Activated CD4-positive, alpha-beta T cell treated with anti-CD3 and anti-CD28 coated beads for 1 hour (primary cell): Measurements from ENCODE around the gene MERTK.
"Not testable (repeated sequence)": the region's sequence is repeated elsewhere in the genome, so short reads cannot be mapped to it uniquely, and the experiment has no call there.

Experiments used
- DNase-seq: peaks from one replicate; pipeline ENCODE4 v3.0.0-alpha.2; 2020

Gene MERTK

DNA sequence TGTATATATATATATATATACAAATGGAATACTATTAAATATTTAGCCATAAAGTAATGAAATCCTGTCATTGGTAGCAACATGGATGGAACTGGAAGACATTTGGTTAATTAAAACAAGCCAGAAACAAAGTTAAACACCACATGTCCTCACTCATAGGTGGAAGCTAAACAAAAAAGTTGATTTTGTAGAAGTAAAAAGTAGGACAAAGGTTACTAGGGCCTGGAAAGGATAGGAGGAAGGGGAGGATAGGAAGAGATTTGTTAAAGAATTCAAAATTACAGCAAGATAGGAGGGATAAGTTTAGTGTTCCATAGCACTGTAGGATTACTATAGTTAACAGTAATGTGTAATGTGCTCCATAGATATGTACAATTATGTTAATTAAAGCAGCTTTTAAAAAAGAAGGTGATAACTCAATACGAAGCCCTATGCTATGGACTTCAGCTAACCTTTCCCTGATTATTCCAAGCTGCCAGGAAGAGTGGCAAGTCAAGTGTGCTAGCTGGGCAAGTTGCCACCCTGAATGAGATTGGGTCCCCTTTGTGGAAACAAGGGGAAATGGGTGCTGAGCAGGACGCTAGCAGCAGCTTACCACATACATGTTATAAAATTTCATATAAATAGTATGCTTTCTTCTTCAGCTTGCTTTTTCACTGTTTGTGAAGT is 12.3 kb downstream of the MERTK start:
- DNase-seq, result no peak

DNA sequence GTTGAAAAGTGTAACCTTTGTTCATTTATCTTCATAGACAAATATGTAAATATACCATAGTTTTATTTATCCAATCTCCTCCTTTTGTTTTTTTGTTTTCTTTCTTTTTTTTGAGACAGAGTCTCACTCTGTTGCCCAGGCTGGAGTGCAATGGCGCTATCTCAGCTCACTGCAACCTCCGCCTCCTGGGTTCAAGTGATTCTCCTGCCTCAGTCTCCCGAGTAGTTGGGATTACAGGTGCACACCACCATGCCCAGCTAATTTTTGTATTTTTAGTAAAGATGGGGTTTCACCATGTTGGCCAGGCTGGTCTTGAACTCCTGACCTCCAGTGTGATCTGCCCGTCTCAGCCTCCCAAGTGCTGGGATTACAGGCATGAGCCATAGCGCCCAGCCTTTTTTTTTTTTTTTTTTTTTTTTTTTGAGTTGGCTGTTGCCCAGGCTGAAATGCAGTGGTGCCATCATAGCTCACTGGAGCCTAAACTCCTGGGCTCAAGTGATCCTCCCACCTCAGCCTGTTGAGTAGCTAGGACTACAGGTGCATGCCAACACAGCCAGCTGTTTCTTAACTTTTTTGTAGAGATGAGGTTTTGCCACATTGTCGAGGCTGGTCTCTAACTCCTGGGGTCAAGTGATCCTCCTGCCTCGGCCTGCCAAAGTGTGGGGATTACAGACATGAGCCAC is 13.0 kb downstream of the MERTK start:
- DNase-seq, result not testable (repeated sequence)

- no peak for DNase-seq
These were observed 14.1 kb downstream of the MERTK start for GRCh38 chr2:111912547-111912946.

GRCh38 chr2:111917106-111917505 is 18.7 kb downstream of the MERTK start:
- no peak for DNase-seq

- DNase-seq, result no peak
These were observed 20.0 kb downstream of the MERTK start for GRCh38 chr2:111918383-111918806.

DNA sequence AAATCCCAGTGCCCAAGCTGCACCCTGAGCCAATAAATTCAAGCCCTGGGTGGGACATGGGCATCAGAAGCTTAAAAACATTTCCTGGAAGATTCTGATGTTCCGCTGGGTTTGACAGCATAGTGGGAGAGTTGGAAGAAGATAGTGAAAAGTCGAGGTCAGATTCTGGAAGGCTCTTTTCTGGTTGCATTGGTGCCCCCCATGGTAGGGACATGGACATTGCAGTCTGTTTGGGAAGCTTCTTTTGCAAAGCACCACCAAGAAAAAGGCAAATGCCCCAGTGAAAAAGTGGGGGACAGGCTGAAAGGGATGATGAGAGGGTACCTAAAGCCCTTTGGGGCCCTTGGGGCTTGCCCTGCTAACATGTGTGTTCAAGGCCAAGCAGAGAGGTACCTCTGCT is 21.0 kb downstream of the MERTK start:
- no peak for DNase-seq

DNA sequence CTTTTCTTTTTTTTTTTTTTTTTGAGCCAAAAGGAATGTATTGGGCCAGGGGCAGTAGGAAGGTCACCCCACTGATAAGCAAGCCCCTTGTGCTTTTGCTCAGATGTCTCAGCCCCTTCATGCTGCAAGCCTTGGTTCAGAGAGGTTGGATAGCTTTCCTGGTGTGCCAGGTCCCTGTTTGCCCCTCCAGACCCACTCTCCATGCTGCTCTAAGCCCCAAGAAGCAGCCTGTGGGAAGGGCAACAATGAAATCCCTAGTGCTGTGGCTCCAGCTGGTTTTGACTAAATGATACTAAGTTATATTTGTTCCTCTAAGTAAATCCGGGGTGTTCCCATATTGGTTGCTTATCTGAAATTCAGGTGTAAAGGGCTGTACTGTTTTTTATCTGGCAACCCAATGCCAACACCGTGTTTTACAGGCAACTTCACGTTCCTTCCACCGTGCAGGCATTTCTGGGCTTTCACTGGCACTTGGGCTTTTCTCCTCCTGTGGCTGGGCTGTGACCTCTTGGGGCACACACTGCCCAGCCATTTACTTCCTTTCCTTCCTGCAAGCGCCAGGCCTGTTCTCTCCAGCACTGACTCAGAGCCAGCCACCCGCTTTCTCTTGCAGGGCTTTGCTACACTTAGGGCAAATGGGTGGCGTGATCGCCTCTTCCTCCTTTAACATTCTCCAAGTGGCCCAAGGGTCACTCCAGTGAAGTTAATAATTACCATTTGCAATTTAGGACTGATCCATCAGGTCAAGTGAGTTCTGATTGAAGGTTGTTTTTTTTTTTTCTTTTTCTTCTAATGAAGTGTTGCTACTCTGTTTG is 21.6 kb downstream of the MERTK start:
- DNase-seq, result no peak

GRCh38 chr2:111923276-111923804 is 24.9 kb downstream of the MERTK start:
- no peak for DNase-seq

GRCh38 chr2:111924617-111925107 is 26.3 kb downstream of the MERTK start:
- DNase-seq, result no peak

DNA sequence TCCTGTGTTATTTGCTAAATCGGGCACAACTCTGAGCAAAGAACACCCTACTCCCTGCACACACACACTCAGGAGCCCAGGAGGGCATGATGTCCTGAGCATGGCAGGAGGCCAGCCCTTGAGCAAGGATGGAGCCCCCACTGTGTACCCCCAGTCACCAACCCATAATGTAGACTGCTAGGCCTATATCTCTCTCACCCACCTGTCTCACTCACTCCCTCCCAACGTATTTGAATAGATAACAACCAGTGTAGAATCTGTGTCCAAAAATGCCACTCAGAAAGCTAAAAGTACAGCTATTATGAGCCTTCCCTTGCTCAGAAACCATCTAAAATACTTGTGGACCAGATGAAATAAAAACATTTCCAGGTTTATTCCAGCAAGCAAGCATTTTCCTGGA is 29.3 kb downstream of the MERTK start:
- DNase-seq, result no peak

DNA sequence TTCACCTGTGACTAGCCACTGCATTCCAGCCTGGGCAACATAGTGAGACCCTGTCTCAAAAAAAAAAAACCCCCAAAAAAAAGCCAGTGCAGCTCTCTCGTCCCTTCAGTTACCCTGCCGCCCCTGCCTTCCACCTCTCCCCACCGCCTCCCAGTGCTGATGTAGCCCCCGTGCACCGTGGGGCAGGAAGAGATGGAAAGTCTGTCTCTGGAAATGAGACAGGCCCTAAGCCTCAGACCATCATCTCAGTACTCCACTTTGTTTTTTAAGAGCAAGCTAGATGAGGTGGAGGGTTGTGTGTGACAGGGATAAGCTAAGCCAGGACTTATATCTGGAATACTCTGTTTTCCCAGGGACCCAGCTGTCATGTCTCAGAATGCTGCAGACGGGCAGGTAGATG is 32.0 kb downstream of the MERTK start:
- no peak for DNase-seq

GRCh38 chr2:111930875-111931274 is 32.5 kb downstream of the MERTK start:
- no peak for DNase-seq

- DNase-seq, result no peak
These were observed 34.5 kb downstream of the MERTK start for GRCh38 chr2:111932841-111933291.

- not testable (repeated sequence) for DNase-seq
These were observed 35.5 kb downstream of the MERTK start for GRCh38 chr2:111933900-111934299.

- DNase-seq, result no peak
These were observed 38.5 kb downstream of the MERTK start for GRCh38 chr2:111936881-111937280.

DNA sequence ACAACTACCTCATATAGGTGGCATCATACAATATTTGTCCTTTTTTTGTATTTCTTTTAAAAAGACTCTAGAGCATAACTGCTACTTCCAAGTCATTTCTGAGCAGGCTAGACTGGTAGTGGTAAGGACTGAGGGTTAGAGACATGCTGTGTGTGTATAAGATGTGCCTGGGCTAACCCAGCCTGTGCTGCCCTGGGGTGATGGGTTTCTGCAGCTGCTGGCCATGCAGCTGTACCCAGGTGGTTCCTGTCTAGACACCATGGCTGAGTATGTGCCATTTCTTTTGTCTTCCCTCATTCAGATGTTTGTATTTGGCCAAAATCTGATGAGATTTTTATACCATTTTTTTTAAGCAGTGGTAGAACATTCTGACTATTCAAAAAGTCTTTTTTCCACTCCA is 40.0 kb downstream of the MERTK start:
- no peak for DNase-seq

DNA sequence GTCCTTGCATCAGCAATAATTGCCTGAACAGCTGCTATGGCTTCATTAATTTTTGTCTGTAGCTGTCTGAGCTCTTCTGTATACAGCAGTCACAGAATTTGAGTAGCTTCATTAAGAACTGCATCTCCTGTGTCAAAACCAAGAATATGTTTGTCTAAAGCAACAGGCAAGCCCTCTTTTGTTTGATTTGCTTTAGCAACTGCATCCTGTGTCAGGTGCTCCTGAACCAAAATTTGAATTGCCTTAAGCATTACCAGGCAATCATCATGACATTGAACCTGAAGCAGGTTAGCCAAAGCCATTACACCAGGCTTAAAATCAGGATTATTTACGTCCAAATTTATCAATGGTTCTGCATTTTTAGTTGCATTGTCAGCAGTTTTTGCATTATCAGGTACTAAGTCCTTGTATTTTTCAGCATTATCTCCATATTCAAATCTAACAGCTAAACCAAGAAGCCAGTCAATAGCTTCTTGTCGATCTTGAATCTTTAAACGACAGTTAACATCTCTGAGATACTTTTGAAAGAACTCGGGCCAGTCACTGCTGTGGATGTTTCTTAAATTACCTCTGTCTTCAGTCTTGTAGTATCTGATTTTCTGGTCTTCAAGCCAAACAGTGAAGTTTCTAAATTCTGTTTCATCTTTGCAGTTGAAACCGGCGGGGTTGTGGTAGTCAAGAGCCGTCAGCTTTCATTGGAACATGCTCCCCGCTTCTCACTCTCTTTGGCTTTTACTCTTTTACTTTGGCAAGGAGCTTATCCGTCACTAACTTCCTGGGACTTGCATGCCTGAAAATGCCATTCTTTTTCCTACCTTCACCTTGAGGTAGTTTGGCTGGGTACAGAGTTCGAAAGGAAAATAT is 42.2 kb downstream of the MERTK start:
- no peak for DNase-seq

DNA sequence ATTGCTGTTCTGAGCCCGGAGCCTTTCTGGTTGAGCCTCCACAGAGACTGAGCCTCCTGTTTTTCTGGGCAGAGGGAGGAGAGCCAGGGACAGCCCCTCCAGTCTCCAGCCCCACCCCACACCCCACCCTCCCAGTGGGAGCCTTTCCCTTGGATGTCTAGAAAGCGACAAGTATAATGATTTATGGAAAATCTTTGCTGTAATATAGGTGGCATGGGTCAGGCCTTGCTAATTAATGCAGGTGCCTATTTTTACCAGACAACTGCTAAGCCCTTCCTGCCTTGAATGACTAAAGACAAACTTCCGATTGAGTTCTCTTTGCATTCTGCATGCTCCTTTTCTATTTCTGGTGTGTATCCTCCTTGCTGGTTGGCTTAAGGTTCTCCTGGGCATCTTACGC is 43.1 kb downstream of the MERTK start:
- DNase-seq, result no peak

DNA sequence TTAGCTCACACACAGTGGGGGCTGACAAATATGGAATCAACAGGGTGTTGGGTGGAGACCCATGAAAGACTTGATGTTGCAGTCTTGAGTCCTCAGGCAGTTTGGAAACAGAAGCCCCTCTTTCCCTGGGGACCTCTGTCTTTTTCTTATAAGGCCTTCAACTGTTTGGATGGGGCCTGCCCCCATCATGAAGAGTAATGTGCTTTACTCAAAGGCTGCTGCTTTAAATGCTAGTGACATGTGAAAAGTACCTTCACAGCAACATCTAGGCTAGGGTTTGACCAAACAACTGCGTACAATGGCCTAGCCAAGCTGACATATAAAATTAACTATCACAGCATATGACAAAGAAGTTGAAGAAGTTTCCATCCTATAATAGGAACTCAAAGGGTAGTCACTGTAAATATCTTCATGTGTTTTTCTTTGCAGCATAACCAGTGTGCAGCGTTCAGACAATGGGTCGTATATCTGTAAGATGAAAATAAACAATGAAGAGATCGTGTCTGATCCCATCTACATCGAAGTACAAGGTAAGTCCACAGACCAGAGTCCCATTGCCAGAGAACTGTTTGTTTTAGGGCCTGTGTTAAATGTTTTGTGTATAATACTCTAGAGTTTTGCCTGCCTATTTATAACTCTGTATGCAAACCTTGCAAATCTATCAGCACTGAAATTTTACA is 46.3 kb downstream of the MERTK start:
- DNase-seq, result no peak

DNA sequence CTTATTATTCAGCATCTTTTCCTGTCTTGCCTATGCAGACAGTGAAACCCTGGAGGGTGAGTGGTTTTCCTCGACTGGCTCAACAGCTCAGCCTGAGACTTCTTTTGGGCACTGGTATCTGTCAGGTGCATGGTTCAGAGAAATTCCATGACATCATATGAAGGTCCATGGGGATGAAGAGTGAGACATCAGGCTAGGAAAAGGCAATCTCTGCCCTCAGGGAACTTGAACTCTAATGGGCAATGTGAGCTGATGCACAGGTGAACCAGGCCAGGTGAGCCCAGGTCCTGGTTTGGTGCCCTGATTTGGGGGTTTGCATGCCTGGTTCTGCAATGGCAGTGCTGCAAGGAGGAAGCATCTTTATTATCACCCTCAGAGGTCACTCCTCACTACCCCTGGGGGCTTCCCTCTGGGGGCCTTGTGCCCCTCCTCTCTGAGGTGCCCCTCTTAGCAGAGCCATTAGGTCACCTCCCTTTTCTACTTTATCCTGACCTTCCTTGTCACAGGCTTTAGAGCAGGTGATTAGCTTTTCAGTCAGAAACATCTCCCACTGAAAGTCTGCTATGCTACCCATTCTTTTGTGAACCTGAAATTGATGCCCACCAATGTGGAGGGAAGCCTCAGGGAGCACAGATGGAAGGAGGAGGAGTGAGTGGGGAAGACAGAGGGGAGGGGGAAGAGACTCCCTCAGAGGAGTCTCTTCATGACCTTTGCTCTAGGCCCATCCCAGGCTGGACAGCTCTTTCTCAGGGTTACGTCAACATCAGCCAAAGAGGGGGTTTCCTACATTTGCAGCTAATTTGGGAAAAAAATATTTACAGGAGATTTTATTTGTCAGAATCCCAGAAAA is 47.3 kb downstream of the MERTK start:
- no peak for DNase-seq
